GM18505 (cell line): ENCODE measurements around the gene ARL6IP6.

ENCODE experiments used
- ATAC-seq: cut with Tn5 transposase; IDR thresholded peaks from one replicate; pipeline ENCODE4 v1.9.1; 2021; ENCODE audit not compliant: unreplicated experiment
- POLR2A ChIP-seq: IDR thresholded peaks from 4 replicates; pipeline ENCODE4 v1.6.1; 2011; ENCODE audit warnings: borderline replicate concordance; ENCODE audit not compliant: insufficient read depth, insufficient read length; ENCODE audit errors: extremely low read depth

Gene ARL6IP6

DNA sequence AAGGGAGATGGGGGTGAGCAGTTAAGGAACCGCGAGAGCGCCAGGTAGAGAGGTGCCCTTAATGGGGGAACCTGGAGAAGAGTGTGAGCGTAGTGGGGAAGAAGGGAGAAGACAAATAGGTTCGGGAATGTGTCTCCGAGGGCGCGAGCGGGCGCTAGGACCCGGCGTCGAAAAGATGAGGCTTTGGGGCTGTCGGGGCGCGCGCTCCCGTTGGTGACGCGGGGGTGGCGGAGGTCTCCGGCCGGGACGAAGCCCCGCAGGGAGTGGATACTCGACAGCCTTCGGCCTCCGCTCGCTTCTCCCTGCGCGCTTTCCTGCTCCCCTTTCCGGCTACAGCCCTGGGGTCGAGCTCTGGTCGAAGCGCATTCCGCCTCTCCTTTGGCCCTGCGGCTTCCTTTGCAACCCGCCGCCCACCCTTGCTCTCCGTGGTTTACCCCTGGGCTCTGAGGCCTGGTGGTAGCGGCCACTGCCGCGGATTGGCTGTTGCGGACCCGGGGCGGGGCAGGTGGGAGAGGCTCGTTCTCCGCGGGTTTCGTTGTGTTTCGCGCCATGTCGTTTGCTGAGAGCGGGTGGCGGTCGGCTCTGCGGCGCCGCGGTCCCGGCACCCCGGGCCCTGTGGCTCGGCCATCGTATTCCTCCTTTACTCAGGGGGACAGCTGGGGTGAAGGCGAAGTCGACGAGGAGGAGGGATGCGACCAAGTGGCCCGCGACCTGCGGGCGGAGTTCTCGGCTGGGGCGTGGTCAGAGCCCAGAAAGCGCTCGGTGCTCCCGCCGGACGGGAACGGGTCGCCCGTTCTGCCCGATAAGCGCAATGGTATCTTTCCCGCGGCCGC, at the start of gene ARL6IP6:
TSS of gene ARL6IP6 (plus strand) at position 545 of the 833 bp plus-strand sequence. CDS start at position 550, 5 bp downstream.
- ATAC-seq: peak; percentile 69
- TF ChIP-seq POLR2A: peak; percentile 90

DNA sequence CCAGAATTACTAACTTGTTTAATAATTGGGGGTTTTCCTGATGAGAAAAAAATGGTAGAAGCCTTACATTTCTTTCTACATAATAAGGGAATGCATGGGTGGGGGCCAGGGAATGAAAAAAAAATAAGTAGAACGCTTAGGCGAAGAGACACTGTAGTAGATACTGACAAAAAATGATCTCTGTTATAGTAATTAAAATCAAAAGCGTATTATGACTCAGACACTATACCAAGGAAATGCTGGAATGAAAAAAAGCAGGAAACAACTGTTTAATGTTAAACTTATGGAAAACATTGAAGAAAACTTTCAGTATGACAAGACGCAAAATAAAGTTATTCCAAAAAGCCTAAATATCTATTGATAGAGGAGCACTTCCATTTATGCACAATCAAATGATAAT, 44.1 kb upstream of the ARL6IP6 start:
- ATAC-seq: no peak

DNA sequence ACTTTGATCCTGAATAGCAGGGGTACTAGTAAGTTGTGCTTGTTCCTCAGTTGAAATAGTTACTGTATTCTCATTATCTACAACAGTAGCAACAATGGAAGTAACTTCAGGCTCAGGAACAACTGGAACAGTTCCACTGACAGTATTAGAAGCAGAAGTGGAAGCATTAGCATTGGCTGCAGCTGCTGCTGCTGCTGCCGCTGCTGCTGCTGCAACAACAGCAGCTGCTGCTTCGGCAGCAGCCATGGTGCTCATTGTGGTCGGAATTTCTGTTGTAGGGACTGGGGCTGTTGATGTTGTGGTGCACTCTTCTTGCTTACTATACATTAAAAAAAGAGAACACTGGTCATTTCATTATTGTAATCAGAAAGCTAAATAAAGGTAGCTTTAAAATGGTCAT, 42.0 kb upstream of the ARL6IP6 start:
- TF ChIP-seq POLR2A: no peak
- no peak for ATAC-seq

More for the DNA sequence above, 44.1 kb upstream of the ARL6IP6 start:
- TF ChIP-seq POLR2A: no peak

DNA sequence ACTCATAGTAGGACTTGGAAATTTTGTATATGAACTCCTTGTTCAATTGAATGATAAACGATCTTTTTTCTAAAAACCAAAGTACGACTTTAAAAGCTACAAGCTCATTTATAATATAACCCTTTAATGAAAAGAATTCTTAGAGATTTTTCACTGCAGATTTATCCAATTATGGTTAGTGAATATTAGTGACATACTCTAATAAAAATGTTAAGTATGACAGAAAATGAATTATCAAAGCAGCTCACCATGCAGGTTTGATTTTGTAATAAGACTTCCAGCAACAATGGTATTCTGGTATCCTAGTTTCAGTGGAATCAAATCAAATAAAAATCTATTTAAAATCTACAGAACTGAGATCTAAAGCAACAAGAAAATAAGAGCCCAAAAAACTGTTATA, 39.6 kb upstream of the ARL6IP6 start:
- ATAC-seq: no peak
- no peak for TF ChIP-seq POLR2A

DNA sequence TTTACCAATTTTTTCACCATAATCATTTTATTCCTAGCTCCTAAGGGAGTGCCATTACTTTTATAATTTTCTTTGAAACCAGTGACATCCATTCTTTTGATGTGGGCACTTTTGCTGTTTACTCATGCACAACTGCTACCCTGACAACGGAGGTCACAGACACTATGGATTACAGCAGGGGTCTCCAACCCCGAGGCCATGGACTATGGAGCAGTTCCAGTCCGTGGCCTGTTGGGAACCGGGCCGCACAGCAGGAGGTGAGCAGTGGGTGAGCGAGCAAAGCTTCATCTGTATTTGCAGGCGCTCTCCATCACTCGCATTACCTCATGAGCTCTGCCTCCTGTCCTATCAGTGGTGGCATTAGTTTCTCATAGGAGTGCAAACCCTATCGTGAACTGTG, 35.8 kb upstream of the ARL6IP6 start:
- TF ChIP-seq POLR2A: no peak
- ATAC-seq: no peak

DNA sequence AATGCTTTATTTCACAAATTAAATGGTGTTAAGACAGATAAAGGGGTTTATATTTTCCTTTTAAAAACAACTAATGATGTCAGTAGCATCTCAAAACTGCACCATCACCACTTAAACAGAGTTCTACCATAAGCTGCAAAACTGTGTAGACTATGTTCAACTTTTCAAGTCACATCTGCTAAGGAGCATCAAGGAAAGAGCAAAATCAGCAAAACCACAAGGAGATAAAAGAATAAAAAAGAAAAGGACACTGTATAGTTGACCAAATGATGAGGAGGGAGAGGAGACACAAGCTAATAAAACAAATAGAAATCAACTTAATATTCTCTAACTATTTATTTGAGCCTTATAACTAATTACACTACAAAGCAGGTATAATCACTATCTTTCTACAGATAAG, 35.0 kb upstream of the ARL6IP6 start:
- TF ChIP-seq POLR2A: no peak
- ATAC-seq: no peak

DNA sequence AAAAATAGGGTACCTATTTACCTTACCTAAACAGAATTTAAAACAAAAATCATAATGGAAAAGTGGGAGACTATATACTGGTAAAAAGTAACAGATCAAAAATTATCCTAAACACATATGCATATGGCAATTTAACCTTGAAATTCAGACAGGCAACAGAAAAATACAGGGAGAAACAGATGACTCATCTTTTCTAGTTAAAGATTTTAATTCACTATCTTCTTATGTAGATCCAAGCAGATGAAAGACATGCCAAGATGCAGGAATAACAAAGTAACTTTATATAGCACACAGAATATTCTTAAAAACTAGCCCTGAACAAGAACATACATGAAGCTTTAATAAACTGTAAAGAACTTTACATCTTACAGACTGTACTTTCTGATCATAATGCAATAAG, 32.1 kb upstream of the ARL6IP6 start:
- no peak for TF ChIP-seq POLR2A
- ATAC-seq: no peak

DNA sequence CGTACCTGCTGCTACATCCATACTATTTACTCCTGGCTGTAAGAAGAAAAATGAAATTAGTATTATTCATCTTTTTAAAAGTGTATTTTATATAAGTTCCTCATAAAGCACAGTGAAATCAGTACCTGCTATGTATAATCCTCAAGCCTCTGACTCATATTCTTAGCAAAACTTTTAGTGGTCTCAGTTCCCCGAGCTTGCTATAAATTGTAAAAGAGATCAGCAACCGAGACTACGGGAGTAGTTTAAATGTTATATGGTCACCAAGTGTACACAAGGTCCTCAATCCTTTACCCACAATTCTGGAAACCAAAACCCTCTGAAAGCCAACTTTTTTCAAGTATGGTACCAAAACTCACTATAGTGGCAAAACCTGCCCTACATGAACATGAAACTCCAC, 25.4 kb upstream of the ARL6IP6 start:
- ATAC-seq: peak; percentile 88
- TF ChIP-seq POLR2A: no peak

DNA sequence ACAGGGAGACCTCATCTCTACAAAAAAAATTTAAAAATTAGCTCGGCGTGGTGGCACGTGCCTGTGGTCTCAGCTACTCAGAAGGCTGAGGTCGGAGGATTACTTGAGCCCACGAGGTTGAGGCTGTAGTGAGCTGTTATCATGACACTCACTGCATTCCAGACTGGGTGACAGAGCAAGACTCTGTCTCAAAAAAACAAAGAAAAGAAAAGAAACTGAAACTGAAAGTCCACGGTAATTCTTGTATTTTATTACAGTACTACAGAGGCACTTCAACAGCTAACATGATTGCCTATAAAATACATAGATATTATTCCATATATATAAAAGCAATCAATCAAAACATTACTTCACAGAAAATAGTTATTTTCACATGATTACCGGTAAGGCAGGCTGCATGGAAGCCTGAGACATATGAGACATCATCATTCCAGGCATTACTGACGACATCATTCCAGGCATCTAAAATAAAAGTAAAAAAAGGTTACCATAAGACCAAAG, 24.2 kb upstream of the ARL6IP6 start:
- peak; percentile 42 for ATAC-seq

DNA sequence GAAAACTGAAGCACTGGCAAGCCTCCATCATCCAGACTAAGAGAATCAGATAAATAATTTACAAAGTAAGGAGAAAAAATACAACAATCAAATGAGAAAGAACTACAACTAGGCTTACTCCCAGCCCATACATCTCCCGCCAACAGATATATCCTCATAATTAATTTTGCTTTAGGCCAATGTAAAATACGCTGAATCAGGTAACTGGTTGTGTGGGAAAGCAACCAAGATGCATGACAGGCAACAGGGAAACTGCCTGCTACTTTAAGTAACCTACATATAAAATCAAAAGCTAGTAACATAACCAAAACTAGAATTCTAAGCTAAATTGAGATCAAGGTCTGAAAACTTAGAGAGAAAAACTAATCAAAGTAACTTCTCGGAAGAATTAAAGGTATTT, 22.7 kb upstream of the ARL6IP6 start:
- TF ChIP-seq POLR2A: no peak
- no peak for ATAC-seq

More for the DNA sequence above, 24.2 kb upstream of the ARL6IP6 start:
- no peak for TF ChIP-seq POLR2A

DNA sequence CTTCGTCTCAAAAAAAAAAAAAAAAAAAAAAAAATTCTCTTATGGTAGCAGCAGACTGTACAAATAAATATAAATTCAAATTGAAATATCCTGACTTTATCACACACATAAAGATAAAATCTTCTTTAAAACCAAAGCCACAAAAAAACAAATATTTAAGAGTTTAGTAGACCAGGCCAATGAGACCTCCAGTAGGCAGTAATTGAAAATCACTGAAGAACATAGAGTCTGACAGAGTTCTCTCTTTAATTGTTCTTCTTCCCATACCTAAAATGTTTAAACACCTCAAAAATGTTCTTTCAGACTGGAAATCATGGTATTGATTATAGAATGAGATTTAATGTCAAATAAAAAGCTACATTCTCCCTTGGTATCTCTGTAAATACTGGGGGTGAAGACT, 21.9 kb upstream of the ARL6IP6 start:
- TF ChIP-seq POLR2A: no peak

DNA sequence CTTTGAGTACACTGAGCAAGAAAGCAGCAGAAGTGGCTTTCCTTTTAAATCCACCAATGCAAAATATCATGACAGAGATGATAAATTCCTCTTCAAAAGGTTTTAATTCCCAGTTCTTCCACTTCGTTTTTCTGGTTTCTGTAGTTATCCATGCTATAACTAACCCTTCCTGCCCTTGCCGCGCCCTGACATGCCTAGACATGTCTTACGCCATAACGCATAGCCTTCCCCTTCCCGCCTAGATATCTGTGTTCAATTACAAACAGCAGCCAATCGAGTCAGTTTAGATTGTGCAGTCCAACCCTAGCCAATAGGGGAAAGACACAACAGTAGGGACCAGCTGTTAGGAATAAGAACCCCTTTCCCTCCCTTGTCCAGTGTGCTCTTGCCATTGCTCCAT, 17.2 kb upstream of the ARL6IP6 start:
- no peak for ATAC-seq
- no peak for TF ChIP-seq POLR2A

More for the DNA sequence above, 21.9 kb upstream of the ARL6IP6 start:
- ATAC-seq: no peak

DNA sequence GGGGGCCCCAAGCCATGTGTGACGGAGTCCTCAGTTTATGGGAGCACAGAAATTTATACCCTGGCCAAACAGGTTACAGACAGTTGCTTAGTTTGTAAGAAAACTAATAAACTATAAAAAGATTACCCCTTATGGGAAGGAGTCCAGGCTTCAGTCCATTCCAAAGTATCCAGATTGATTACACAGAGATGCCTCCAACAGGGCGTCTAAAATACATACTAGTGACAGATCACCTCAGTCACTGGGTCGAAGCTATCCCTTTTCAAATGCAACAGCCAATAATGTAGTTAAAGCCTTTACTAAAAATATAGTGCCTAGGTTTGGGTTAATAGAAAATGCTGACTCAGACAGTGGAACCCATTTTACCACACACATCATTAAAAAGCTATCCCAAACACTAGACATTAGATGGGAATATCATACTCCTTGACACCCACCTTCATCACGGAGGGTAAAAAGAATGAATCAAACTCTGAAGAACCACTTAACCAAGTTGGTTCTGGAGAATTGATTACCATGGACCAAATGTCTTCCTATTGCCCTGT, 11.9 kb upstream of the ARL6IP6 start:
- no peak for TF ChIP-seq POLR2A
- no peak for ATAC-seq

DNA sequence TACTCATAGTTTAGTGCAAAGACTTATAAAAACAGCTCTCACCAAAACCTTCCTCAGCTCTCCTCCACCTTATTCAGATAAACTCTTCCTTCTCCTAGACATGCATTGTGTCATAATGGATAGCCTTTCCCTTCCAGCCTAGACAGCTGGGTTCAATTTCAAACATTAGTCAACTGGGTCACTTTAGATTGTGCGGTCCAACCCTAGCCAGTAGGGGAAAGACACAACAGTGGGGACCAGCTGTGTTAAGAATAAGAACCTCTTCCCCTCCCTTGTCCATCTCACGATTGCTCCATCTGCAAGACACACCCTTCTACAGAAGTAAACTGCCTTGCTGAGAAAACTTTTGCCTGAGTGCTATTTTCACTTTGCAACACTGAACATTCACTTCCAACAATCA, 9.7 kb upstream of the ARL6IP6 start:
- TF ChIP-seq POLR2A: no peak
- no peak for ATAC-seq
